ENCODE measurements around the gene GALNT14. TPM values are rescaled to one million over a fixed set of nuclear protein-coding genes. Genes with fewer than 3 reads are reported as not detected.

GALNT14 gene
- polyA plus RNA-seq, 1 donor, result 1.5 TPM

- DNase-seq, result no peak
These were observed 166.8 kb downstream of the GALNT14 start for GRCh38 chr2:30971231-30972025.

GRCh38 chr2:30968660-30969397 is 169.4 kb downstream of the GALNT14 start:
- no peak for DNase-seq

GRCh38 chr2:30966786-30967185 is 171.5 kb downstream of the GALNT14 start:
- no peak for DNase-seq

- DNase-seq, result no peak
These were observed 173.2 kb downstream of the GALNT14 start for GRCh38 chr2:30965022-30965531.

GRCh38 chr2:30964334-30965005 is 173.8 kb downstream of the GALNT14 start:
- no peak for DNase-seq

- no peak for DNase-seq
These were observed 175.1 kb downstream of the GALNT14 start for GRCh38 chr2:30963184-30963583.

- DNase-seq, result no peak
These were observed 178.0 kb downstream of the GALNT14 start for GRCh38 chr2:30960213-30960612.

- DNase-seq, result no peak
These were observed 178.6 kb downstream of the GALNT14 start for GRCh38 chr2:30959653-30960052.

GRCh38 chr2:30958918-30959265 is 179.3 kb downstream of the GALNT14 start:
- DNase-seq, result no peak

GRCh38 chr2:30958193-30958917 is 179.9 kb downstream of the GALNT14 start:
- no peak for DNase-seq

- DNase-seq, result no peak
These were observed 180.6 kb downstream of the GALNT14 start for GRCh38 chr2:30957591-30957990.

- DNase-seq, result no peak
These were observed 181.2 kb downstream of the GALNT14 start for GRCh38 chr2:30956995-30957394.

- DNase-seq, result no peak
These were observed 182.6 kb downstream of the GALNT14 start for GRCh38 chr2:30955516-30956132.

GRCh38 chr2:30950339-30950738 is 187.9 kb downstream of the GALNT14 start:
- no peak for DNase-seq

GRCh38 chr2:30949435-30949834 is 188.8 kb downstream of the GALNT14 start:
- no peak for DNase-seq

- DNase-seq, result no peak
These were observed 189.4 kb downstream of the GALNT14 start for GRCh38 chr2:30948857-30949256.

GRCh38 chr2:30948130-30948529 is 190.1 kb downstream of the GALNT14 start:
- no peak for DNase-seq

- DNase-seq, result no peak
These were observed 190.6 kb downstream of the GALNT14 start for GRCh38 chr2:30947686-30948085.

- no peak for DNase-seq
These were observed 195.8 kb downstream of the GALNT14 start for GRCh38 chr2:30942419-30942818.

- no peak for DNase-seq
These were observed 197.4 kb downstream of the GALNT14 start for GRCh38 chr2:30940839-30941238.

- DNase-seq, result no peak
These were observed 198.9 kb downstream of the GALNT14 start for GRCh38 chr2:30939364-30939763.

GRCh38 chr2:30938196-30938595 is 200.0 kb downstream of the GALNT14 start:
- no peak for DNase-seq

Data from hindlimb muscle (tissue), 1 donor.